NCI-H510A (cell line): Measurements from ENCODE around the gene WWP2.
"Not testable (repeated sequence)": the region's sequence is repeated elsewhere in the genome, so short reads cannot be mapped to it uniquely, and the experiment has no call there.

Source experiments
- DNase-seq: peaks from one replicate; lab custom pipeline; 2025; lab: John Stamatoyannopoulos, UW

Gene WWP2

DNA sequence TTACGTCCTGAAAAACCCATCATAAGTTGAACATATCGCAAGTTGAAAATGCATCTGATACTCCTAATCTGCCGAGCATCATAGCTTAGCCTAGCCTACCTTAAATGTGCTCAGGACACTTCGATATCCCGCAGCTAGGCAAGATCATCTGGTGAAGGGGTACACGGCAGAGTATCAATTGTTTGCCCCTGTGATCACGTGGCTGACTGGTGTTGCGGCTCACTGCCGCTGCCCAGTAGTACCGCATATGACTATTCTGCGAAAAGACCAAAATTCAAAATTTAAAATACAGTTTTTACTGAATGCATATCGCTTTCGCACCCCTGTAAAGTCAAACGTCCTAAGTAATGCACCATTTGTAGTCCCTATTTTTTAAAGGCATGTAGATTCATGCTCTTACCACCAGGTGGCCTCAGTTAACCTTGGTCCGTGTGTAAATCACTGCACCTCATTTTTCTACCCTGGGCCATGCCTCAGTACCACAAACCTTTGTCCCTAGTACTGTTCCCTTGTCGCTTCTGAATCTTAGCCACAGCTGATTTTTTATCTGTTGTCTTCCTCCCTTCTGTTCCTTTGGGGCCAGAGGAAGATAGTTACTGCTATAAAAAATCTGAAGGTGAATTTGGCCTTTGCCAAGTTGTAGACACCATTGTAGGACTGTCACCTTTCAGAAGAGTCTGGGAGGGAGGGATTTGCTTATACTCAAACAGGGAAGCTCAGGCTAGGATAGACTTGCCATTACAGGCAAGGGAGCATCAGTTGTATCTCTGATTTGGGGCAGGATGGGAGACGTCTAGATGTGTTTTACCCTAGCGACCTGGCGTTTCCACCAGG is 34.4 kb downstream of the WWP2 start:
- DNase-seq: no peak

DNA sequence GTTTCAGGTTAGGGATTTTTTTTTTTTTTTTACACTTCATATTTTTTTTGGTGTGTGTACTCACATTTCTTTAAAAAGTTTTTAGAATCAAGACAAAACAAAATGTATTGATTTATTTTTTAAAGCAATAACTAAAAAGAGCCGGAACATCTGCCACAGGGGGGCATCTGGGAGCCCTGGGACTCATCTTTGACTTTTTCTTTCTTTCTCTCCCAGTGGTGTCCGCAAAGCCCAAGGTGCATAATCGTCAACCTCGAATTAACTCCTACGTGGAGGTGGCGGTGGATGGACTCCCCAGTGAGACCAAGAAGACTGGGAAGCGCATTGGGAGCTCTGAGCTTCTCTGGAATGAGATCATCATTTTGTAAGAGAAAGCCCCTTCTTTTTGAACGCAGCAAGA is 36.3 kb downstream of the WWP2 start:
- no peak for DNase-seq

DNA sequence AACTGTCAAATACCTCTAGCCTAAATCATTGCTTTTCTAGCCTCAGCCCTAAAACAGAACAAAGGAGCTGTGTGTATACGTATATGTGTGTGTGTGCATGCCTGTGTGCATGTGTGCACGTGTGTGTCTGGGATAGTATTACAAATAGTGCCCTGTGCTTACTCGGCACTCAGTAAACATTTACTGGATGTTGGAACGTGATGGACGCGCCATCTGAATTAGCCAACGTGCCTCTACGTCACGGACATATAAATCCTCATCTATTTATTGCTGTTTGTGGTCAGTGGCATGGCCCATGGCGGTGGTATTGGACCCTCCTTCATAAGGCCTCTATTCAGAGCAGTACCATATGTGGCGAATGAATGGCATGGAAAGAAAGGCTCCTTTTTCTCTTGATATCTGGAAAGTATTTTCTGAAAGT is 37.5 kb downstream of the WWP2 start:
- DNase-seq: no peak

DNA sequence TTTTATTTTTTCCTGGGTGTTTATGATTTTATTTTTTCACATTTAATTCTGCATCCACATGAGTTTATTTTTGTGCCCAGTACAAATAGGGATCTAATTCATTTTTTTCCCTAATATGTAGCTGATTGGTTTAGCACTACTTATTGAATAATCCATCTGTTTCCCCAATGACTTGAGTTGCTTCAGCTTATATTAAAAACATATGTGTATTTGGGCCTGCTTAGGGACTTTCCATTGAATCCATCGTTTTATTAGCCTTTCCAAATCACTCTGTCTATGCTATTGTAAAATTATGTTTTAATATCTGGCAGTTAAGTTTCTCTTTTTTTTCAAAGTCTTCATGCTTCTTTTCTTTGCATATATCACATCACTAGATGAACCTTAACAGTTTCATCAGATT is 42.2 kb downstream of the WWP2 start:
- DNase-seq: no peak

DNA sequence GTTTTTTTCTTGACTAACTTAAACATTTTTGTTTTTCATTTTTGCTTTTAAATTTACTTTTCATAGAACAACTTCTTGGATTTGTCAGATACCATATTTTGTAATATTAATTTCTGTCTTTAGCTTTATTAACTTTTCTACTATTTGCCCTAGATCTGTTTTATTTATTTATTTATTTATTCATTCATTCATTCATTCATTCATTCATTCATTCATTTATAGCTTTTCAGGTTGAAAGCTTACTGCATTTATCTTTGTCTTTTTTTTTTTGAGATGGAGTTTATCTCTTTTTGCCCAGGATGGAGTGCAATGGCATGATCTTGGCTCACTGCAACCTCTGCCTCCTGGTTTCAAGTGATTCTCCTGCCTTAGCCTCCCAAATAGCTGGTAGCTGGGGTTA is 44.6 kb downstream of the WWP2 start:
- DNase-seq: not testable (repeated sequence)

DNA sequence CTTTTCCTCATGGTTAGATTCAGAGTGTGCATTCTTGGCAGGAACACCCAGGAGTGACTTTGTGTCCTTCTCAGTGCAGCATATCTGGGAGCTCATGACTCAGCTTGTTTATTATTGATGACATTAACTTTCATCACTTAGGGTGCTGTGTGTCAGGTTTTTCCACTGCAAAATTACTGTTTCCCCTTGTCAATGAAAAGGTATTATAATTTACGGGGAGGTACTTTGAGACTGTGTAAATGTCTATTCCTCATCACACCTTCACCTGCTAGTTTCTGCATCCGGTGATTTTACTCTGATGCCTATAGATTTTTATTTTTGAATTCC is 50.5 kb downstream of the WWP2 start:
- no peak for DNase-seq

DNA sequence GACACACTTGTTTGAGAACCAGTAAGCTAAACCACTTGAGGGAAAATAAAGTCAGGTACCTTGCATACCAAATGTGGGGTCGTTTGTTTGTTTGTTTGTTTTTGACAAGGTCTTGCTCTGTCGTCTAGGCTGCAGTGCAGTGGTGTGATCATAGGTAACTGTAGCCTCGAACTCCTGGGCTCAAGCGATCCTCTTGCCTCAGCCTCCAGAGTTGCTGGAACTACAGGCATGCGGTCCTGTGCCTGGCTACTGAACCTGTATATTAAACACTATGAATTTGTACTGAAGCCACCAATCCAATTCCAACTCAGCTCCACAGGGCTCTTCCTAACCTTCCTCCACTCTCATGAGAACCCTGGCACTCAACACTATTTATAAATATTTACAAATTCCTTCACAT is 51.9 kb downstream of the WWP2 start:
- no peak for DNase-seq

DNA sequence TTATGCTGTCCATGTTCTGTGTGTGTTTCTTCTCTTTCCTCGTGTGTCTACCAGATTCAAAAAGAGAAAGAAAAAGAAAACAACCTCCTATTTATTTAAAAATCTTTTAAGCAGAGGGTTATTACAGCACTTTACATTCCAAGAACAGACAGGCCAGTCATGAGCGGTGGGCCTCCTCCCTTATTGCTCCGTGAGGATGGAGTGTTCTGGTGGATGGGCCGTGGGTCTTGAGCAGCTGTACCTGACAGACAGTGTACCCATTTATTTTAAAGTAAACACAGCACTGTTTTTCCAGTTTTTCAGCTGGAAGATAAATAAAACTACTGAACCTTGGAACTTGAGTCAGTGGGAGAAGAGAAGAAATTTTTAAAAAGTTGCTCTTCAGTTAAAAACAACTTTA is 52.4 kb downstream of the WWP2 start:
- DNase-seq: no peak

DNA sequence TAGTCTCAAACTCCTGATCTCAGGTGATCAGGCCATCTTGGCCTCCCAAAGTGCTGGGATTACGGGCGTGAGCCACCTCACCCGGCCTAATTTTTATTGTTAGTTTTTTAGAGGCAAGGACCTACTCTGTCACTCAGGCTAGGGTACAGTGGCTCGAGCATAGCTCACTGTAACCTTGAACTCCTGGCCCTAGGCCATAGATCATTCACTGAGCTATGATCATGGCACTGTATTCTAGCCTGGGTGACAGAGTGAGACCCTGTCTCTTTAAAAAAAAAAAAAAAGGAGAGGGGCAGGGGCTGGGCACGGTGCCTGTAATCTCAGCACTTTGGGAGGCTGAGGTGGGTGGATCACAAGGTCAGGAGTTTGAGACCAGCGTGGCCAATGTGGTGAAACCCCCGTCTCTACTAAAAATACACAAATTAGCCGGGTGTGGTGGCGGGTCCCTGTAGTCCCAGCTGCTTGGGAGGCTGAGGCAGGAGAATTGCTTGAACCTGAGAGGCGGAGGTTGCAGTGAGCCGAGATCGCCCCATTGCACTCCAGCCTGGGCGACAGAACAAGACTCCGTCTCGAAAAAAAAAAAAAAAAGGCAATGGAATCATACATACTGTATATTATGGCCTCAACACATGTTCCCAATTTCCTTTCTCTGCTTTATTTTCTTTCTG is 53.2 kb downstream of the WWP2 start:
- DNase-seq: not testable (repeated sequence)

DNA sequence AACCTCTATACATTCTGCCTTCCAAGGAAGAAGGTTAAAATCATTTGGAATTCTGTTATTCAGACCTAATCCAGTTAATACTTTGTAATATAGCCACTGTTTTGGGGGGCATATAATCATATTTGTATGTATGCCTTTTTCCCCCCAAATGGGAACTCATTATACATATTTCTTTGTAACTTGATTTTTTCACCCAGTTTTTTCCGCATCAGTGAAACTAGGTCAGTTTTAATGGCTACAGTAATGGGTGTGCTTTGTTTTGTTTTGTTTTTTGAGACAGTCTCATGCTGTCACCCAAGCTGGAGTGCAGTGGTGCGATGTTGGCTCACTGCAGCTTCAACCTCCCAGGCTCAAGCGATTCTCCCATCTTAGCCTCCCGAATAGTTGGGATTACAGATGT is 54.9 kb downstream of the WWP2 start:
- DNase-seq: no peak

DNA sequence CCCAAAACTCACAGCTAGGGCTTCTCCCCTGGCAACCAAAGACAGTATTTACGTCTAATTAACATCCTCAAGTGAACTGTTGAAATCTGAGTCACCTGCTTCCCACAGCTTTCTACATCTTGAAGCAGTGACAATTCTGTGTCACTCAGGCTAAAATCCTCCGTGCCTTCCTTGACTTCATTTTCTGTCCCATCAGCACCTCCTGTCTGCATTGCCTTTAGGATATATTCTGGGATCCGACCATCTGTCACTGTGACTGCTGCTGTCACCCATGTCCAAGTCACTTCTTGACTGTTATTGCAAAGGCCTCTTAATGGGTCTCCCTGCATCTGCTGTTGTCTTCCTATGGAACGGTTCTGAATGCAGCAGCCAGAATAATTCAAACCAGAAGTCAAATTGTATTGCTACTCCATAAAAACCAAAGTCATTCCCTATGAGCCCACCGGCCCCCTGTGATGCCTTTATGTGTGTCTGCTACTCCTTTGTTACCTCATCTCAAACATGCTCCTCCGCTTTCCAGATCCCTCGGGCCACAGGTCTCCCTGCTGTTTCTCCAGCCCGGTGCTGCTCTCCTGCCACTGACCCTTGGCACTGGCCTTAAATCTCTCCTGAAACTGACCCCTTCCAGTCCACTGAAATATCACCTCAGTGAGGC is 56.9 kb downstream of the WWP2 start:
- no peak for DNase-seq

DNA sequence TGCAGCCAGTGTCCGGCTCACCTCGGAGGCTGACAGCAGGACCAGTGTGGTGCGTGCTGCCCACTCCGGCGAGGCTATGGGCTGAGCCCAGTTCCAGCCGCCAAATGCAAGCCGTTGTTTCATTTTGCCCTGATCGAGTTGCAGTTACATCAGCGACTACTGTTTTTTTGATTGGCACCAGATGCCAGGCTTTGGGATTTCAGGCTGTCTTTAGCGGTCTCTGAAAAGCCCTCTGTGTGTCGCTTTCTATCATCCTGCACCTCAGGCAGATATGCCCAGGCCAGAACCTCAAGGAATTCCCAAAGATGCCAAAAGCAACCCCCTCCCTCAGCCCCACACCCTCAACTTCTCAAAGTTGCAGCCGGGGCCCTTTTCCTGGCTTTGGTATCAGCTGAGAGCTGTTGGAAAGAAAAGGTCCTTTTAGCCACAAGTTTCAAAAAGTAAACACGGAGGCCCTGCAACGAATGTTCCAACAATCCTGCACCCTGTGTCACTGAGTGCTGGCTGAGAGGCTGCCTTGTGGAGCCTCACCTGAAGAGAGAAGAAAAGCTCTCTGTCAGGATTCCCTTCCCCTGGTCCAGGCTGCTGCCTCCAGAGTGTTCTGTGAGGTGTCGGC is 58.9 kb downstream of the WWP2 start:
- no peak for DNase-seq

DNA sequence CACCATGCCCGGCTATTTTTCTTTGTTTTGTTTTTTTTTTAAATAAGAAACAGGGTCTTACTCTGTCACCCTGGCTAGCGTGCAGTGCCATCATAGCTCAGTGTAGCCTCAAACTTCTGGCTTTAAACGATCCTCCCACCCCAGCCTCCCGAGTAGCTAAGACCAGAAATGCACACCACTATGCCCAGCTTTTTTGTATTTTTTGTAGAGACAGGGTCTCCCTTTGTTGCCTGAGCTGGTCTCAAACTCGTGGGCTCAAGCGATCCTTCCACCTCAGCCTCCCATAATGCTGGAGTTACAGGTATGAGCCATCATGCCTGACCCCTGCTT is 59.7 kb downstream of the WWP2 start:
- no peak for DNase-seq

DNA sequence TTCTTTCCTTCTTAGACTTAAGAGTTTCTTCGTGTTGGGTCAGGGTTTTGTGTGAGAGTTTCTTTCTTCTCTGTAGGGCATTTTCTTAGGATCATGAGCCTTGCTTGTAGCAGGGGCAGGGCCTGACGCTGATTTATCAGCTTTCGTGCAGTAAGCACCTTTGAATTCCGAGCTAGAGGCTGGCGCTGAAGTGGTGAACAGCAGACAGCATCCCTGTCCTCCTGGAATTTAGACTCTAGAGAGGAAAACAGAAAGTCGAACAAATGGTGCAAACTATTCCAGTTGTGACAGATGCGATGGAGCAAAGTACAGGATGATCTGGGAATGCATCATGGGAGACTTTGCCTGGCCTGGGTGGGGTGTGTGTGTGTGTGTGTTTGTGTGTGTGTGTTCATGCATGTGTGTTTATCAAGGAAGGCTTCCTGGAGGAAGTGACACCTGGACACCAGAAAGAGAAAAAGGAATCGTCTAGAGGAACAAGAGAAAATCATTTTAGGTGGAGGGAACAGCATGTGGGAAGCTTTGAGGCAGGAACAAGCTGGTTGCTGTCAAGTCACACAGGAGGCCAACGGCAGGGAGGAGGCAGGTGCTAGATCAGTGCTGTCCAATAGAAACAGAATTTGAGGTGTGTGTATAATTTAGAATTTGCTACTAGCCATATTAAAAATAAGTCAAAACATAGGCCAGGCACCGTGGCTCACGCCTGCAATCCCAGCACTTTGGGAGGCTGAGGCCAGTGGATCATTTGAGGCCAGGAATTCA is 60.2 kb downstream of the WWP2 start:
- DNase-seq: no peak

DNA sequence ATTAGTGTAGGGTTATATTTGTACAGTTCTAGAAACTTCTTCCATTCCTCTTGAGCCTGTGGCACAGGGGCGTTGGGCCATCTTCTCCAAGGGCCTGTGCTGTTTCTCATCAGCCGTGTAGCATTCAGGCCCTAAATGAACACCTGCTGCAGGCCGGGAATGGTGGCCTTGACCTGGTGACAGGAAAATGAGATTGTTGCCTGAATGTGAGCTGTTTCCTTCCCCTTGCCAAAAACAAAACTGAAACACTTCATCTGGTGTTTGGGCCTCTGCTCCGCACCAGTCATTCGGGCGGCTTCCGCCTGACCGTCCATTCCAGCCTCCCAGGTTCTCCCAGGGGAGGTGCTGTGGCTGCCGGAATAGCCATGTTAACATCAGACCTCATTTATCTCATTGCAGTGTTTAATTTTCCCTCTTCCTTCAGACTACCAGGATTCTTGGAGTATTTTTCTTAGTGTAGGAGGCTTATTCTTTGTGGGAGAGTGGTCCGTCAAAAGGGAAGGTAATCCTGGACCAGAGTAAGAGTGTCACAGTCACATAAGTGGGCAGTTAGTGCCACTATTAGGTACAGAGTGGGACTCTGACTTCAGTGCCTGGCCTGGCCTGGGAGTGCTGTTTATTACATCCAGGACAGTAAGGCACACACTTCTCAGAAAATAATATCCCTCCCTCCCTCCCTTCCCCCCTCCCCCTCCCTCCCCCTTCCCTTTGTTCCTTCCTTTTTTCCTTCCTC is 61.9 kb downstream of the WWP2 start:
- DNase-seq: no peak

DNA sequence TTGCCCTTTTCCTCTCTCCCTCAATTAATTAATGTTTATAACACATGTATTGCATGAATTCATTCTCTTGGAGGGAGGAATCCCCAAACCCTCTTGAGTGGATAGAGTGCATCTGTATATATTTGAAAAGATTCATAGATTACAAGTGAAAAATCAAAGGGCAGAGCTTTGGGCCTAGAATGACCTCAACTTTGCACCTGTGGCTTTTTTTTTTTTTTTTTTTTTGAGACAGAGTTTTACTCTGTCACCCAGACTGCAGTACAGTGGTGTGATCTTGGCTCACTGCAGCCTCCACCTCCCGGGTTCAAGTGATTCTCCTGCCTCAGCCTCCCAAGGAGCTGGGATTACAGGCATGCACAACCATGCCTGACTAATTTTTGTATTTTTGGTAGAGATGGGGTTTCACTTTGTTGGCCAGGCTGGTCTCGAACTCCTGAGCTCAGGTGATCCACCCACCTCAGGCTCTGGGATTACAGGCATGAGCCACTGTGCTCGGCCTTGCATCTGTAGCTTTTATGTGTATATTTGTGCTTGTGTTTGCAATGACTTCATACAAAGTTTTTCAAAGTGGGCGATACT is 62.5 kb downstream of the WWP2 start:
- DNase-seq: not testable (repeated sequence)

DNA sequence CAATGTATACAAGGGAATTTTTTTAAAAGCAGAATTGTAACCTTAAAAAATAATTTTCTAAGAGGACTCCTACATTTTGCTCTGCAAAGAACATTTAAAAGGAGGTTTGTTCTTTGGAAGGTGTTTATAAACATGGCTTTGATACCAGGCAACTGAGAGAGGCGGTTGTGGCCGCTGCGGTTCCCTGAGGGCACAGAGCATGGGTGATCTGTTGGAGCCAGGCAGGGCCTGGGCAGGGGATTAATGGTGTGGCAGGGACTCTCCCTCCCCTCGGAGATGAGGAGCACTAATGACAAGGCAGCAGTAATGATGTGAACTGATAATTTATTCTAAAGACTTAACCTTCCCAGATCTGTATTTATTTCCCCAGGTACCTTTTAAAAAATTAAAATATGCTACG is 65.4 kb downstream of the WWP2 start:
- DNase-seq: no peak

DNA sequence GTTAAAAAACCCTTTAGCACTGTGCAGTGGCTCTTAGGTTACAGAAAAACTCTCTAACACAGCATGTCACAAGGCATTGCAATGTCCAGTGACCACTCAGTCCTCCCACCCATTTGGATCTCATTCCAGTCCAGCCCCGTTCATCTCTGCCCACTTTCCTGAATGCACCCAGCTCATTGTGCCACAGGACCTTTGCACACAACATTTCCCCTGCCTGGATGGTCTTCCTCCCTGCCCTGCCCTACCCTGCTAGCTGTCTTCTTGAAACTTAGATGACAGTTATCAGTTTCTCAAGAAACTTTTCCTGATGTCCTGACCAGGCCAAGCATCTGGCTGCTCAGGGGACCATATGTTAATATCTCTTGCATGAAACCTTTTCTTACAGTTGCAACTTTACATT is 67.2 kb downstream of the WWP2 start:
- DNase-seq: no peak

DNA sequence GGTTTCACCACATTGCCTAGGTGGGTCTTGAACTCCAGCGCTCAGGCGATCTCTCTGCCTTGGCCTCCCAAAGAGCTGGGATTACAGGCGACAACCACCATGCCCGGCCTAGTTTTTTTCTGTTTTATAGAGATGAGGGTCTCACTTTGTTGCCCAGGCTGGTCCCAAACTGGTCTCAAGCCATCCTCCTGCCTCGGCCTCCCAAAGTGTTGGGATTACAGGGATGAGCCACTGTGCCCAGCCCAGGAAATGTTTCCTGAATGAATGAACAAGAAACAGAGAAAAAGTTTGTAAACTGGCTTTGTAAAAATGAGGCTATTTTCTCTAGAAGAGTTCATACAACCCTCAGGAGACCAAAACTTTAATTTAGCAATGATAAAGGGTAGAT is 68.0 kb downstream of the WWP2 start:
- no peak for DNase-seq

DNA sequence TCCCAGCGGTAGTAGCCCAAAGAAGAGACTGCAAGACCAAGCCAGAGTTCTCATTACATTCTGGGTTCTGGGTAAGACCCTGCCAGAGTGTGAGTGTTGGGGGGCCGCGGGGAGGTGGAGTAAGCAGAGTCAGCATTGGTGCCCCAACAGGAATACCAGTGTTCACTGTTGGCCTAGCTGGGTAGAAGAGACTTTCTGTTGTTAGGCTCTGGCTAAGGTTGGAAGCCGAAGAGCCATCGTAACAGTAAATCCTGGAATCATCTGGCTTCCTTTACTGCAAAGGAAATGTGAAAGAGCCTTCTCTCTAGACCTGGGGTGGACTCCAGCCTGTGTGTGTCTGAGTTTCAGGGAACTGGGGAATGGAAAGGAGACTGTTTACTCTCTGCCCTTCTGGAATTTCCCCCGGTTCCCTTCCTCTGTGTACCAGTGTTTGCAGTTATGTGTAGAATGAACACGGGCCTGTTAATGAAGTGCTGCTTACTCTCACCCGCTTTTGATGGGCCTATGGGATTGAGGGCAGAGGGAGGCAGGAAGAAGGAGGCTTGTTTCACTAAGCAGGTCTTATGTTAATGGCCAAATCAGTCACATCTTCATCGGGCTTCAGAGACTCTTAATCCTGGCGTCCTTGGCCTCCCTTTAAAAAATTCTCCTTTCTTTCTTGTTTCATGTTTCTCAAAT is 68.5 kb downstream of the WWP2 start:
- no peak for DNase-seq
